ENCODE results near the gene MAGEA10. TPM values are rescaled to one million over a fixed set of nuclear protein-coding genes. Genes with fewer than 3 reads are reported as not detected.

The MAGEA10 gene
- total and polyA plus RNA-seq, 2 of the 8 experiments (the other 6 are each of a cell fraction or from before 2014, with no cell fraction given) = not detected

DNA sequence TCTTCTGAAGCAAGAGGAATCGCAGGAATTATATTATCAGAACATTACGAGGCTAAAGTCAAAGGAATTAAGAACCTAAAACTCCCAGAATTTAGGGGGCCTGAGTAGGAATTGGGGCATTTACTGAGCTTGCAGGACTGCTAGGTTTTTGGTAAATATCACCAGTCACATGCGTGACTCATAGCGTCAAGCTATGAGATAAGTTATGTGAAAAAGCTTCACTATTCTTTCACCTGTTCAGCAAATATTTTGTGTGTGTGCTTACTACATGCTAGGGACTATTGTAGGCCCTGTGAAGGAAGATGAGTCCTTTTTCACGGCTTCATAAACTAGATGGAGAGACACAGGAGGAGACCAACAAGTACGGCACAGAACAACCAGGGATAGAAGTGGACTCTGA, 52.2 kb downstream of the MAGEA10 start:
- no peak overlapping the region for H2BK12ac ChIP-seq (ENCODE audit: low read depth, low read length)
- ChIA-PET CTCF (ENCODE audit: partially characterized antibody) (no interaction called here), POLR2A (ENCODE audit: partially characterized antibody) (no interaction called here)
- no peak overlapping the region for H4K91ac ChIP-seq (replicated peaks; ENCODE audit: insufficient read length, low read length)
- no peak overlapping the region for H3K56ac ChIP-seq (replicated peaks; ENCODE audit: insufficient read length, low read depth, low read length)
- H3K79me2 ChIP-seq (ENCODE audit: control insufficient read depth in 1 of 2, insufficient read depth in 2 of 2, low read length in 2 of 2) = no peaks in the 10 kb centered on the region
- no peak overlapping the region for H4K5ac ChIP-seq (ENCODE audit: insufficient read length, low read depth, low read length)
- H3K4me1 ChIP-seq (replicated peaks in 1 of 4; ENCODE audit: control insufficient read depth in 3 of 4, insufficient read depth in 4 of 4, low read length in 3 of 4) = no peaks in the 10 kb centered on the region; a peak in 1 of 7 replicates
- H3K27me3 ChIP-seq (replicated peaks in 1 of 4; ENCODE audit: control insufficient read depth in 3 of 4, extremely low read depth in 1 of 4, insufficient read depth in 3 of 4, low read length in 3 of 4) = no peaks in the 10 kb centered on the region
- H3K4me3 ChIP-seq (ENCODE audit: extremely low read depth in 1 of 4, insufficient read depth in 2 of 4, low read depth in 3 of 4, low read length in 4 of 4) = no peak overlapping the region
- H2AFZ ChIP-seq (ENCODE audit: low read length) = no peak overlapping the region
- H3K18ac ChIP-seq (ENCODE audit: extremely low read depth, low read length) = no peak overlapping the region
- H2BK120ac ChIP-seq (replicated peaks; ENCODE audit: low read depth, low read length) = no peak overlapping the region
- no peak for TF ChIP-seq CTBP2 (IDR thresholded peaks at IDR 0.05; ENCODE audit: borderline replicate concordance, insufficient read depth, insufficient read length, low read length)
- no peak for TF ChIP-seq BACH1 (IDR thresholded peaks at IDR 0.05; ENCODE audit: low read length)
- no peak for TF ChIP-seq KDM5A (IDR thresholded peaks at IDR 0.05; ENCODE audit: low read length)
- TF ChIP-seq, protein P1, sequence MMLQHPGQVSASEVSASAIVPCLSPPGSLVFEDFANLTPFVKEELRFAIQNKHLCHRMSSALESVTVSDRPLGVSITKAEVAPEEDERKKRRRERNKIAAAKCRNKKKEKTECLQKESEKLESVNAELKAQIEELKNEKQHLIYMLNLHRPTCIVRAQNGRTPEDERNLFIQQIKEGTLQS (IDR thresholded peaks at IDR 0.05; ENCODE audit: insufficient read depth, low read depth, low read length) = no peak
- TF ChIP-seq BRCA1 (IDR thresholded peaks at IDR 0.05; ENCODE audit: low read depth, low read length) = no peak
- no peak for TF ChIP-seq EZH2 (IDR thresholded peaks at IDR 0.05; ENCODE audit: low read depth, low read length, severe bottlenecking)
- TF ChIP-seq POU5F1 (IDR thresholded peaks at IDR 0.05; ENCODE audit: low read depth, low read length) = no peak
- no peak for TF ChIP-seq JUN (IDR thresholded peaks at IDR 0.05; ENCODE audit: low read depth, low read length)
- TF ChIP-seq GTF2F1 (IDR thresholded peaks at IDR 0.05; ENCODE audit: borderline replicate concordance, low read depth, low read length) = no peak
- no peak for TF ChIP-seq TCF12 (IDR thresholded peaks at IDR 0.05; ENCODE audit: low read depth, low read length)
- no peak for TF ChIP-seq CREB1 (IDR thresholded peaks at IDR 0.05)
- DNase-seq (ENCODE audit: low read depth in 1 of 2, low spot score in 2 of 2) = no peak
- no peaks in the 10 kb centered on the region for H4K20me1 ChIP-seq (replicated peaks in 1 of 2; ENCODE audit: control insufficient read depth in 1 of 2, insufficient read depth in 2 of 2, low read length in 2 of 2)
- H3K4ac ChIP-seq (replicated peaks; ENCODE audit: insufficient read length, low read depth, low read length) = no peak overlapping the region
- H3K23me2 ChIP-seq (ENCODE audit: low read depth, low read length) = no peaks in the 10 kb centered on the region
- H3K79me1 ChIP-seq (ENCODE audit: low read depth, low read length) = no peaks in the 10 kb centered on the region
- no peak overlapping the region for H3K9ac ChIP-seq (replicated peaks in 1 of 4; ENCODE audit: extremely low read depth in 1 of 4, low read depth in 3 of 4, low read length in 3 of 4)
- no peak for FAIRE-seq
- 93% methylated on average over 6 of the region's 6 CpGs; no CpG with 5 or more reads in 1 of the 2 experiments for WGBS, 2 experiments (ENCODE audit: extremely low coverage in 1 of 2, insufficient coverage in 1 of 2, insufficient read length in 1 of 2, insufficient replicate concordance in 2 of 2, low coverage in 1 of 2, low lambda C conversion rate in 2 of 2, missing lambda C conversion rate in 1 of 2)
- no peaks in the 10 kb centered on the region for H3K36me3 ChIP-seq (ENCODE audit: control insufficient read depth in 2 of 4, insufficient read depth in 4 of 4, low read length in 3 of 4)
- no peak overlapping the region for H3K27ac ChIP-seq (ENCODE audit: low read depth, low read length)
- no peak overlapping the region for H2AK5ac ChIP-seq (ENCODE audit: low read depth, low read length)
- no peaks in the 10 kb centered on the region for H3K9me3 ChIP-seq (ENCODE audit: insufficient read depth in 2 of 2, low read depth in 1 of 2, low read length in 1 of 2)
- H2BK15ac ChIP-seq (ENCODE audit: low read length) = no peak overlapping the region
- H4K8ac ChIP-seq (ENCODE audit: extremely low read depth, insufficient read depth, low read length) = no peak overlapping the region
- no peak overlapping the region for H3K23ac ChIP-seq (ENCODE audit: insufficient read length)
- H2BK5ac ChIP-seq (ENCODE audit: low read depth, low read length) = no peak overlapping the region
- H2BK20ac ChIP-seq (ENCODE audit: low read length) = no peak overlapping the region
- H3K4me2 ChIP-seq (ENCODE audit: insufficient read depth in 1 of 2, low read depth in 2 of 2, low read length in 2 of 2) = no peak overlapping the region
- H3K14ac ChIP-seq (ENCODE audit: insufficient read length) = no peak overlapping the region

Measured in H1 (cell line).